ENCODE data around the gene TAF6L. TPM values are rescaled to one million over a fixed set of nuclear protein-coding genes. Genes with fewer than 3 reads are reported as not detected.
"Not testable (repeated sequence)": the region's sequence is repeated elsewhere in the genome, so short reads cannot be mapped to it uniquely, and the experiment has no call there.

The TAF6L gene
- total RNA-seq, 1 donor from 2014 or later: 23.9 TPM

GRCh38 chr11:62753736-62754603, 17.2 kb upstream of the TAF6L start, which contains the start of gene ZBTB3:
Gene ZBTB3 (minus strand): TSS chr11:62754160. CDS start chr11:62753664, 496 bp downstream.
- H3K27ac ChIP-seq: peak within 1 kb of the TSS; percentile 86
- H3K27me3 ChIP-seq: no peaks in the 10 kb centered on the region
- DNase-seq (peak; percentile 97), ATAC-seq (peak; percentile 98)
- H3K4me1 ChIP-seq: peaks cover 20% of the 10 kb centered on the region
- no peaks in the 10 kb centered on the region for H3K9me3 ChIP-seq
- TF ChIP-seq CTCF (IDR thresholded peaks at IDR 0.05): no peak
- intact Hi-C loops (cut with DNase I): no loop called here
- peaks cover 11% of the 10 kb centered on the region for H3K36me3 ChIP-seq
- peak within 1 kb of the TSS; percentile 64 for H3K4me3 ChIP-seq

- H3K36me3 ChIP-seq: peaks cover 11% of the 10 kb centered on the region
- peaks cover 20% of the 10 kb centered on the region for H3K4me1 ChIP-seq
- H3K27ac ChIP-seq: no peak overlapping the region
- no peak for TF ChIP-seq CTCF (IDR thresholded peaks at IDR 0.05)
- H3K9me3 ChIP-seq: no peaks in the 10 kb centered on the region
- no peaks in the 10 kb centered on the region for H3K27me3 ChIP-seq
- intact Hi-C loops (cut with DNase I): no loop called here
- ATAC-seq: no peak
- no peak overlapping the region for H3K4me3 ChIP-seq
- DNase-seq: no peak
Observed at GRCh38 chr11:62755086-62755615, 16.0 kb upstream of the TAF6L start.

GRCh38 chr11:62757846-62758788, 13.1 kb upstream of the TAF6L start:
- TF ChIP-seq CTCF (IDR thresholded peaks at IDR 0.05): no peak
- intact Hi-C loops (cut with DNase I): no loop called here
- Histone ChIP-seq H3K27ac (no peak overlapping the region), H3K36me3 (no peaks in the 10 kb centered on the region), H3K27me3 (no peaks in the 10 kb centered on the region), H3K9me3 (no peaks in the 10 kb centered on the region), H3K4me3 (no peak overlapping the region), H3K4me1 (peaks cover 19% of the 10 kb centered on the region)
- DNase-seq (no peak), ATAC-seq (no peak)

GRCh38 chr11:62760867-62761227, 10.3 kb upstream of the TAF6L start:
- Histone ChIP-seq H3K36me3 (peaks cover 17% of the 10 kb centered on the region), H3K4me3 (peak overlapping the region; percentile 91), H3K27ac (peak overlapping the region; percentile 90), H3K4me1 (peaks cover 12% of the 10 kb centered on the region)
- H3K9me3 ChIP-seq; ATAC-seq; intact Hi-C loops (cut with DNase I); H3K27me3 ChIP-seq; DNase-seq: not testable (repeated sequence)

GRCh38 chr11:62770778-62771143, 435 bp upstream of the TAF6L start:
- TF ChIP-seq CTCF (IDR thresholded peaks at IDR 0.05): no peak
- Histone ChIP-seq H3K4me3 (peak overlapping the region; percentile 80), H3K27me3 (no peaks in the 10 kb centered on the region), H3K9me3 (no peaks in the 10 kb centered on the region), H3K27ac (peak overlapping the region; percentile 92), H3K36me3 (peaks cover 23% of the 10 kb centered on the region), H3K4me1 (peaks cover 22% of the 10 kb centered on the region)
- intact Hi-C loops (cut with DNase I): no loop called here
- ATAC-seq: no peak
- no peak for DNase-seq

All from upper lobe of right lung (tissue), 1 donor.